BLaER1 (cell line): ENCODE results near the gene RSPH6A.
"Not testable (repeated sequence)": the region's sequence is repeated elsewhere in the genome, so short reads cannot be mapped to it uniquely, and the experiment has no call there.

Experiments
- H3K27ac ChIP-seq: shearing (Covaris generic); formaldehyde crosslinking; 2 replicates; pipeline ENCODE4 v1.8.1; 2022
- H3K27me3 ChIP-seq: shearing (Covaris generic); formaldehyde crosslinking; 2 replicates; pipeline ENCODE4 v1.8.1; 2022
- H3K36me3 ChIP-seq: shearing (Covaris generic); formaldehyde crosslinking; 2 replicates; pipeline ENCODE4 v1.8.1; 2022
- H3K4me1 ChIP-seq: shearing (Covaris generic); formaldehyde crosslinking; 2 replicates; pipeline ENCODE4 v1.8.1; 2022
- H3K4me2 ChIP-seq: shearing (Covaris generic); formaldehyde crosslinking; 2 replicates; pipeline ENCODE4 v1.8.1; 2022
- H3K4me3 ChIP-seq: shearing (Covaris generic); formaldehyde crosslinking; 2 replicates; pipeline ENCODE4 v1.8.1; 2022
- H3K9ac ChIP-seq: shearing (Covaris generic); formaldehyde crosslinking; 2 replicates; pipeline ENCODE4 v1.8.1; 2022
- H3K9me3 ChIP-seq: shearing (Covaris generic); formaldehyde crosslinking; 2 replicates; pipeline ENCODE4 v1.8.1; 2022
- H4K20me1 ChIP-seq: shearing (Covaris generic); formaldehyde crosslinking; 2 replicates; pipeline ENCODE4 v1.8.1; 2022
- Cebpa-rat ChIP-seq: shearing (Covaris generic); IDR thresholded peaks from 2 replicates; pipeline ENCODE4 v1.8.1; 2022

The RSPH6A gene

GRCh38 chr19:45804959-45805230, 10.2 kb downstream of the RSPH6A start:
- Histone ChIP-seq H4K20me1 (peaks cover 6% of the 10 kb centered on the region), H3K4me2 (no peak overlapping the region), H3K9me3 (no peaks in the 10 kb centered on the region), H3K27me3 (no peaks in the 10 kb centered on the region), H3K36me3 (no peaks in the 10 kb centered on the region), H3K9ac (no peak overlapping the region), H3K4me1 (peaks cover 31% of the 10 kb centered on the region), H3K27ac (no peak overlapping the region), H3K4me3 (no peak overlapping the region)
- TF ChIP-seq Cebpa-rat: no peak

DNA sequence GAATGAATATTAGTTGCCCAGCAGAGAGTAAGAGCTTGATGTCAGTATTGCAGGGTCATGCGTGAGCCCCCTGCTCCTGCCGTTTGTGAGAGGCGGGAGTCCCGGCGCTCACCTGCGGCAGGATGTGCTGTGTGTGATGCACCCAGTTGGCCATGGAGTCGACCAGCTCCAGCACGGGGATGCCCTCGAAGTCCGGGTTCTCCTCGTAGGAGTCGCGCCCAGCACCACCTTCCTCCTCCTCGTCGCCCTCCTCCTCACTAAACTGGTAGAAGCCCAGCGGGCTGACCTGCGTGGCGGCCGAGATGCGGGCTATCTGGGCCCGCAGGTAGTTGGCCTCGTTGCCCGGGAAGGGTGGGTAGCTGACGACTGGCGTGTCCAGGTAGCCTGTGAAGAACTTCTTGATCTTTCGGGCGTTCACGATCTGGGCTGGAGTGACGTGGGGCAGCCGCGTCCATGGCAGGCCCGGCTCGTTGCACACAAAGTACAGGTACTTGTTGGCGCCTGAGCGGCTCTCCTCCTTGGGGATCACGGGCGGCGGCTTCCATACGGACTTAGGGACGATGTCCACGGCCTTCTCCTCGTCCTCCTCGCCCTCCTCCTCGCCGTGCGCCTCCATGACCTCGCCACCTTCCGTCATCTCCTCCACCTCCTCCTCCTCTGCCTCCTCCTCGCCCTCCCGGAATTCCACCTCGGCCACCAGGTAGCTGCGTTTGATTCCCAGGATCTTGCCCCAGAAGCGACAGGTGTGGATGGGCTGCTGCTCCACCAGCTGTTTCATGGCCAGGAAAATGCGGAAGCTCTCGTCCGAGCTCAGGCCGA, 10.8 kb downstream of the RSPH6A start:
- no peaks in the 10 kb centered on the region for H3K27me3 ChIP-seq
- H3K4me2 ChIP-seq: no peak overlapping the region
- H4K20me1 ChIP-seq: peaks cover 12% of the 10 kb centered on the region
- H3K4me3 ChIP-seq: no peak overlapping the region
- H3K9me3 ChIP-seq: no peaks in the 10 kb centered on the region
- no peak for TF ChIP-seq Cebpa-rat
- H3K9ac ChIP-seq: no peak overlapping the region
- H3K27ac ChIP-seq: no peak overlapping the region
- peaks cover 31% of the 10 kb centered on the region for H3K4me1 ChIP-seq
- H3K36me3 ChIP-seq: no peaks in the 10 kb centered on the region

- no peak overlapping the region for H3K9ac ChIP-seq
- no peak overlapping the region for H3K27ac ChIP-seq
- no peak for TF ChIP-seq Cebpa-rat
- peaks cover 34% of the 10 kb centered on the region for H3K4me1 ChIP-seq
- H3K9me3 ChIP-seq: no peaks in the 10 kb centered on the region
- no peak overlapping the region for H3K4me3 ChIP-seq
- H4K20me1 ChIP-seq: peaks cover 14% of the 10 kb centered on the region
- H3K27me3 ChIP-seq: no peaks in the 10 kb centered on the region
- no peaks in the 10 kb centered on the region for H3K36me3 ChIP-seq
- peak overlapping the region; percentile 28; the same call in 1 of the 2 replicates for H3K4me2 ChIP-seq
Observed at GRCh38 chr19:45801603-45802175, 13.4 kb downstream of the RSPH6A start.

GRCh38 chr19:45800070-45800553, 15.0 kb downstream of the RSPH6A start:
- no peaks in the 10 kb centered on the region for H3K9me3 ChIP-seq
- peak overlapping the region; percentile 80 for H3K4me2 ChIP-seq
- no peaks in the 10 kb centered on the region for H3K27me3 ChIP-seq
- no peak for TF ChIP-seq Cebpa-rat
- H3K4me1 ChIP-seq: peaks cover 34% of the 10 kb centered on the region
- H3K36me3 ChIP-seq: no peaks in the 10 kb centered on the region
- H4K20me1 ChIP-seq: peaks cover 14% of the 10 kb centered on the region
- no peak overlapping the region; the same call in 1 of the 2 replicates for H3K27ac ChIP-seq
- no peak overlapping the region for H3K4me3 ChIP-seq
- no peak overlapping the region for H3K9ac ChIP-seq

- not testable (repeated sequence) for H3K9me3 ChIP-seq, H3K27ac ChIP-seq, H3K4me3 ChIP-seq, H3K36me3 ChIP-seq, H3K27me3 ChIP-seq
- Histone ChIP-seq H3K9ac (peak overlapping the region; percentile 32; the same call in 1 of the 2 replicates), H3K4me2 (peak overlapping the region; percentile 80), H4K20me1 (peaks cover 14% of the 10 kb centered on the region), H3K4me1 (peaks cover 34% of the 10 kb centered on the region)
Observed at GRCh38 chr19:45799541-45799940, 15.6 kb downstream of the RSPH6A start.

- Histone ChIP-seq H3K4me2 (peak overlapping the region; percentile 80), H4K20me1 (peaks cover 14% of the 10 kb centered on the region), H3K27me3 (no peaks in the 10 kb centered on the region), H3K36me3 (no peaks in the 10 kb centered on the region), H3K9ac (no peak overlapping the region; the same call in 1 of the 2 replicates), H3K4me1 (peaks cover 35% of the 10 kb centered on the region), H3K4me3 (no peak overlapping the region), H3K27ac (no peak overlapping the region; the same call in 1 of the 2 replicates), H3K9me3 (no peaks in the 10 kb centered on the region)
- peak; percentile 63 for TF ChIP-seq Cebpa-rat
Observed at GRCh38 chr19:45798995-45799517, 16.1 kb downstream of the RSPH6A start.

GRCh38 chr19:45794627-45795026, 20.5 kb downstream of the RSPH6A start:
- Histone ChIP-seq H3K4me2 (no peak overlapping the region), H3K9ac (no peak overlapping the region), H3K36me3 (peaks cover 4% of the 10 kb centered on the region), H3K4me3 (no peak overlapping the region), H3K9me3 (no peaks in the 10 kb centered on the region), H3K4me1 (peaks cover 45% of the 10 kb centered on the region), H3K27ac (no peak overlapping the region), H4K20me1 (peaks cover 33% of the 10 kb centered on the region), H3K27me3 (peaks cover 2% of the 10 kb centered on the region)
- no peak for TF ChIP-seq Cebpa-rat

GRCh38 chr19:45793876-45794275, 21.2 kb downstream of the RSPH6A start:
- Histone ChIP-seq H3K27ac (no peak overlapping the region), H3K4me1 (peaks cover 37% of the 10 kb centered on the region), H3K4me2 (peak overlapping the region; percentile 75; the same call in 1 of the 2 replicates), H3K9ac (no peak overlapping the region), H4K20me1 (peaks cover 35% of the 10 kb centered on the region), H3K9me3 (no peaks in the 10 kb centered on the region), H3K27me3 (peaks cover 10% of the 10 kb centered on the region), H3K36me3 (peaks cover 12% of the 10 kb centered on the region), H3K4me3 (no peak overlapping the region)
- no peak for TF ChIP-seq Cebpa-rat

GRCh38 chr19:45793178-45793564, 21.9 kb downstream of the RSPH6A start:
- Histone ChIP-seq H4K20me1 (peaks cover 42% of the 10 kb centered on the region), H3K36me3 (peaks cover 19% of the 10 kb centered on the region), H3K27ac (no peak overlapping the region), H3K4me2 (peak overlapping the region; percentile 75), H3K9ac (no peak overlapping the region), H3K9me3 (no peaks in the 10 kb centered on the region), H3K4me1 (peaks cover 35% of the 10 kb centered on the region), H3K4me3 (peak overlapping the region; percentile 92), H3K27me3 (peaks cover 17% of the 10 kb centered on the region)
- no peak for TF ChIP-seq Cebpa-rat

DNA sequence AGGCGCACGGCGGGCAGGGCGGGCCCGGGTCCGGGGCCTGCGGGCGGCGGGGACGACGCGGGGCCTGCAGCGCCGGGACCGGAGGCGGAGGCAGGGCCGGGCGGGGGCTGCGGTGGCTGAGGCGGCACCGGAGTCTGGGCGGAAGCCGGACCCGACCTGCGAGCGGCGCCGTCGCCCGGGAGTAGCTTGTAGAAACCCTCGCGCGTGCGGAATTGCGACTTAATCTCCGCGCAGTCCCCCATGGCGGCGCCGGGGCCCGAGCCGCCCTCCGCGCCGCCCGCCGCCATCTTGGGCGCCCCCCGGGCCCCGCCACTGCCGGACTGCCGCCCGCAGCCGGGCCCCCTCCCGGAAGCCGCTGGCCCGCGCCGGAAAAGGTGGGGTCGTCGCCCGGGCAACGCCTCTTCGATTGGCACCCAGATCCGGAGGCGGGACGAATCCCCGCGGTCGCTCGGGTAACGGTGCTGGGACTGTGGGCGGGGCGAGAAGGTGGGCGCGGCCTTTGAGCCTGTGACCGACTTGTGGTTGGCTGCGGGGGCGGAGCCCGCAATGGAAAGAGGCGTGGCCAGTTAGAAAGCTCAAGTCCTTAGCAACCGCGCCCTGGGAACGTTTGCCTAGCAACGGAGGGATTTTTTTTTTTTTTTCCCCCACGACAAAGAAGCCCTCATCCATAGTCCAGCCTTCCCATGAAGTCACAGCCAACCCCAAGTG, 22.5 kb downstream of the RSPH6A start, which contains the start of gene DMWD:
Gene DMWD, minus strand, starts transcription at position 376 of the 708 bp plus-strand sequence. Its CDS starts 89 bp downstream, at position 287.
- Histone ChIP-seq H3K36me3 (peaks cover 25% of the 10 kb centered on the region), H3K27ac (peak within 1 kb of the TSS; percentile 91), H3K27me3 (peaks cover 19% of the 10 kb centered on the region)

More for the DNA sequence above, 22.5 kb downstream of the RSPH6A start, which contains the start of gene DMWD:
- Histone ChIP-seq H3K4me2 (peak within 1 kb of the TSS; percentile 95), H4K20me1 (peaks cover 48% of the 10 kb centered on the region), H3K4me3 (peak within 1 kb of the TSS; percentile 92), H3K9me3 (no peaks in the 10 kb centered on the region), H3K4me1 (peaks cover 35% of the 10 kb centered on the region), H3K9ac (peak within 1 kb of the TSS; percentile 89)
- TF ChIP-seq Cebpa-rat: no peak
